ENCODE data around the gene CSMD2. TPM values are rescaled to one million over a fixed set of nuclear protein-coding genes. Genes with fewer than 3 reads are reported as not detected.
A peak's percentile ranks its signal among the peaks of the same experiment; 100 is the strongest.

The CSMD2 gene
- total and polyA plus RNA-seq, 7 experiments from 2014 or later, result 0.02 TPM; not detected in 6

DNA sequence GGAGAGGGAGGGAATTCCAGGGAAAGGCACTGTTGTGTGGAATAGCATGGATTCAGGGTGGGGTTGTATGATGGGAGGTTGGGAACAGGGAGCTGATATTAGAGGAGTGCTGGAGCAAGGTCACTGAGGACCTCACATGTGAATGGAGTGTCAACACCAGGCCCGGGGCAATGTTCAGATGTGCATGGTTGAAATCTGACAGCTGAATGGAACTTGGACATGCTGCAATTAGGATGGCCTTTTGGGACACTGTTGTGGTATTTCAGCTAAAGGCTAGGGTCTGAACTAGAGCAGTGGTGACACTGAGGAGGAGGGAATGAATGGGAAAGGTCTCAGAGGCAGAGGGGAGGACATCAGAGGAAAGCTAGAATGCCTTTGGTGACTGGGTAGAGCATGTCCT lies 667.6 kb downstream of the CSMD2 start:
- Histone ChIP-seq H3K27me3 (ENCODE audit: control insufficient read depth in 2 of 2, insufficient read depth in 2 of 2, low read length in 2 of 2) (no peaks in the 10 kb centered on the region), H3K4me3 (ENCODE audit: low read length) (no peak overlapping the region), H3K4me1 (ENCODE audit: control insufficient read depth in 2 of 2, insufficient read depth in 2 of 2, low read length in 2 of 2) (no peaks in the 10 kb centered on the region), H3K27ac (ENCODE audit: low read depth, low read length) (no peak overlapping the region), H3K9me3 (ENCODE audit: control insufficient read depth in 2 of 3, low read length in 3 of 3) (peaks cover 0 to 33% (median 13%) of the 10 kb centered on the region in 3 experiments), H3K36me3 (ENCODE audit: control insufficient read depth in 2 of 3, insufficient read depth in 3 of 3, low read length in 3 of 3) (peaks cover 0 to 14% (median 0%) of the 10 kb centered on the region in 3 experiments)
- no peak for DNase-seq
- Mint-ChIP-seq H3K4me1 (no peaks in the 10 kb centered on the region), H3K27ac (no peak overlapping the region), H3K27me3 (no peaks in the 10 kb centered on the region), H3K4me3 (no peak overlapping the region), H3K36me3 (peaks cover 27 to 55% (median 39%) of the 10 kb centered on the region in 5 donors), H3K9me3 (peaks cover 22 to 82% (median 39%) of the 10 kb centered on the region in 11 donors)
- no peak for ATAC-seq
- intact Hi-C loops (cut with micrococcal nuclease), result no loop called here
- CTCF ChIA-PET, result no interaction called here
- POLR2A ChIA-PET, result no interaction called here

GRCh38 chr1:33494929-33495328 lies 670.1 kb downstream of the CSMD2 start:
- H3K36me3 Mint-ChIP-seq, result peaks cover 39 to 79% (median 64%) of the 10 kb centered on the region in 5 donors
- Histone ChIP-seq H3K4me1 (ENCODE audit: control insufficient read depth in 2 of 2, insufficient read depth in 2 of 2, low read length in 2 of 2) (no peaks in the 10 kb centered on the region), H3K27ac (ENCODE audit: low read depth, low read length) (no peak overlapping the region), H3K27me3 (ENCODE audit: control insufficient read depth in 2 of 2, insufficient read depth in 2 of 2, low read length in 2 of 2) (no peaks in the 10 kb centered on the region), H3K9me3 (ENCODE audit: control insufficient read depth in 2 of 3, low read length in 3 of 3) (peaks cover 0 to 33% (median 13%) of the 10 kb centered on the region in 3 experiments), H3K4me3 (ENCODE audit: low read length) (no peak overlapping the region), H3K36me3 (ENCODE audit: control insufficient read depth in 2 of 3, insufficient read depth in 3 of 3, low read length in 3 of 3) (peaks cover 0 to 29% (median 0%) of the 10 kb centered on the region in 3 experiments)
- H3K27ac Mint-ChIP-seq, result no peak overlapping the region
- no peak for DNase-seq
- ChIA-PET POLR2A (no interaction called here), CTCF (interaction anchor here (0.6 kb wide), 1 partner anchor 197 kb away, joined by 5 read pairs; no protein-coding TSS in a partner anchor)
- no peak for ATAC-seq
- H3K9me3 Mint-ChIP-seq, result peaks cover 22 to 89% (median 41%) of the 10 kb centered on the region in 11 donors
- intact Hi-C loops (cut with micrococcal nuclease), result no loop called here
- no peak overlapping the region for H3K4me3 Mint-ChIP-seq
- no peaks in the 10 kb centered on the region for H3K27me3 Mint-ChIP-seq
- no peaks in the 10 kb centered on the region for H3K4me1 Mint-ChIP-seq

DNA sequence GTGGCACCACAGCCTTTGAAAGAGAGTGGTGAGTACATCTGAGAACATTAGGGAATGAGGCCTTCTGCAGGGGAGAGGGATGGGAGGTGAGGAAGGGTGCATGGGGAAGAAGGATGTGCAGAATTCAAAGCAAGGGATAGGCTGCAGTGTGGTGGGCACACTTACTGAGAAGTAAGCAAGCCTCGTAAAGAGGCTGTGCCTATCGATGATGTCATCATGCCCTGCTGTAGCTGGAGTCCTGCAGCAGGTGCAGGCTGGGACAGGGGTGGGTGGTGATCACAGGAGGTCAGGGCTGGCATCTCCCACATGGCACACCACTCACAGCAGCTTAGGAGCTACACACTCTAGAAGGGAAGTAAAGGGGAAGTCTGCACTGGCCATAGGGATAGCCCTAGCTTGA lies 676.4 kb downstream of the CSMD2 start:
- CTCF ChIA-PET, result no interaction called here
- peaks cover 38 to 84% (median 67%) of the 10 kb centered on the region in 5 donors for H3K36me3 Mint-ChIP-seq
- no peaks in the 10 kb centered on the region for H3K27me3 ChIP-seq (ENCODE audit: control insufficient read depth in 2 of 2, insufficient read depth in 2 of 2, low read length in 2 of 2)

GRCh38 chr1:33482412-33482811 lies 682.6 kb downstream of the CSMD2 start:
- Mint-ChIP-seq H3K27ac (no peak overlapping the region), H3K27me3 (no peaks in the 10 kb centered on the region), H3K36me3 (peaks cover 13 to 70% (median 36%) of the 10 kb centered on the region in 5 donors), H3K4me3 (no peak overlapping the region), H3K9me3 (peaks cover 0 to 21% (median 10%) of the 10 kb centered on the region in 11 donors), H3K4me1 (peaks cover 0 to 5% (median 0%) of the 10 kb centered on the region in 7 donors)
- Histone ChIP-seq H3K4me3 (ENCODE audit: low read length) (no peak overlapping the region), H3K9me3 (ENCODE audit: control insufficient read depth in 2 of 3, low read length in 3 of 3) (peaks cover 0 to 6% (median 0%) of the 10 kb centered on the region in 3 experiments), H3K36me3 (ENCODE audit: control insufficient read depth in 2 of 3, insufficient read depth in 3 of 3, low read length in 3 of 3) (peaks cover 0 to 7% (median 0%) of the 10 kb centered on the region in 3 experiments), H3K27me3 (ENCODE audit: control insufficient read depth in 2 of 2, insufficient read depth in 2 of 2, low read length in 2 of 2) (no peaks in the 10 kb centered on the region), H3K27ac (ENCODE audit: low read depth, low read length) (no peak overlapping the region), H3K4me1 (ENCODE audit: control insufficient read depth in 2 of 2, insufficient read depth in 2 of 2, low read length in 2 of 2) (no peaks in the 10 kb centered on the region)
- ATAC-seq, result no peak
- POLR2A ChIA-PET, result interaction anchor here (0.5 kb wide), 1 partner anchor 225 kb away, joined by 3 read pairs; no protein-coding TSS in a partner anchor
- CTCF ChIA-PET, result interaction anchor here (1.4 kb wide), 1 partner anchor 11 kb away, joined by 4 read pairs; the partner anchor contains the start of gene ZSCAN20
- DNase-seq, result no peak
- intact Hi-C loops (cut with micrococcal nuclease), result no loop called here

More for the DNA sequence above, 676.4 kb downstream of the CSMD2 start:
- Histone ChIP-seq H3K4me3 (ENCODE audit: low read length) (no peak overlapping the region), H3K27ac (ENCODE audit: low read depth, low read length) (no peak overlapping the region), H3K36me3 (ENCODE audit: control insufficient read depth in 2 of 3, insufficient read depth in 3 of 3, low read length in 3 of 3) (peaks cover 0 to 39% (median 0%) of the 10 kb centered on the region in 3 experiments), H3K4me1 (ENCODE audit: control insufficient read depth in 2 of 2, insufficient read depth in 2 of 2, low read length in 2 of 2) (no peaks in the 10 kb centered on the region), H3K9me3 (ENCODE audit: control insufficient read depth in 2 of 3, low read length in 3 of 3) (peaks cover 0 to 12% (median 0%) of the 10 kb centered on the region in 3 experiments)
- Mint-ChIP-seq H3K27me3 (no peaks in the 10 kb centered on the region), H3K4me1 (peaks cover 0 to 3% (median 0%) of the 10 kb centered on the region in 7 donors), H3K4me3 (no peak overlapping the region), H3K9me3 (peaks cover 5 to 49% (median 18%) of the 10 kb centered on the region in 11 donors), H3K27ac (no peak overlapping the region)
- intact Hi-C loops (cut with micrococcal nuclease), result no loop called here
- ATAC-seq (no peak), DNase-seq (no peak)
- POLR2A ChIA-PET, result no interaction called here

GRCh38 chr1:33477451-33477850 lies 687.6 kb downstream of the CSMD2 start:
- no peak overlapping the region for H3K27ac ChIP-seq (ENCODE audit: low read depth, low read length)
- no peak overlapping the region for H3K4me3 Mint-ChIP-seq
- CTCF ChIA-PET, result no interaction called here
- ATAC-seq (no peak), DNase-seq (no peak)
- peaks cover 0 to 4% (median 0%) of the 10 kb centered on the region in 3 experiments for H3K36me3 ChIP-seq (ENCODE audit: control insufficient read depth in 2 of 3, insufficient read depth in 3 of 3, low read length in 3 of 3)
- H3K27me3 Mint-ChIP-seq, result no peaks in the 10 kb centered on the region
- no peaks in the 10 kb centered on the region for H3K4me1 ChIP-seq (ENCODE audit: control insufficient read depth in 2 of 2, insufficient read depth in 2 of 2, low read length in 2 of 2)
- intact Hi-C loops (cut with micrococcal nuclease), result no loop called here
- no peaks in the 10 kb centered on the region for H3K27me3 ChIP-seq (ENCODE audit: control insufficient read depth in 2 of 2, insufficient read depth in 2 of 2, low read length in 2 of 2)
- H3K9me3 ChIP-seq (ENCODE audit: control insufficient read depth in 2 of 3, low read length in 3 of 3), result no peaks in the 10 kb centered on the region
- peaks cover 7 to 17% (median 11%) of the 10 kb centered on the region in 7 donors for H3K4me1 Mint-ChIP-seq
- H3K36me3 Mint-ChIP-seq, result peaks cover 0 to 29% (median 1%) of the 10 kb centered on the region in 5 donors
- H3K4me3 ChIP-seq (ENCODE audit: low read length), result no peak overlapping the region
- no peak overlapping the region for H3K27ac Mint-ChIP-seq
- POLR2A ChIA-PET, result no interaction called here
- H3K9me3 Mint-ChIP-seq, result no peaks in the 10 kb centered on the region

DNA sequence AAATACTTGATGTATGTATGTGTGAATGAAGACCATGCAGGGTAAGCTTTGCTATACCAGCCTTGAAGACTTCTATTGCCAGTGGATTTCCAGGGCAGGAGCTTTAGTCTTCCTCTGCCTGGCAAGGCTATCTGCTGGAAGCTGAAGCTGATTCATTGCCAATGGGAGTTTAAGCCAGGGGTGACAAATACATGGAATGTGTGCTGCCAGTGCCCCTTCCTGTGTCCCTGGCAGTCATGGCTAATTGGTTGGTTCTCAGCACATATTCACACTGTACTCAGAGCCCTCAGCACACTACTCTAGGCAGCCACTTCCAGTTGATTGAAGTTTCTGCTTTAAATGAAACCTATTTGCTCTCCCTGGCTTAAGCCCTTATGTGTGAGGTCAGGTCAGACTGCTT lies 691.1 kb downstream of the CSMD2 start:
- DNase-seq, result no peak
- Histone ChIP-seq H3K27ac (ENCODE audit: low read depth, low read length) (no peak overlapping the region), H3K4me3 (ENCODE audit: low read length) (no peak overlapping the region), H3K9me3 (ENCODE audit: control insufficient read depth in 2 of 3, low read length in 3 of 3) (no peaks in the 10 kb centered on the region), H3K27me3 (ENCODE audit: control insufficient read depth in 2 of 2, insufficient read depth in 2 of 2, low read length in 2 of 2) (no peaks in the 10 kb centered on the region), H3K4me1 (ENCODE audit: control insufficient read depth in 2 of 2, insufficient read depth in 2 of 2, low read length in 2 of 2) (peaks cover 11 to 14% of the 10 kb centered on the region in 2 donors), H3K36me3 (ENCODE audit: control insufficient read depth in 2 of 3, insufficient read depth in 3 of 3, low read length in 3 of 3) (no peaks in the 10 kb centered on the region)
- ChIA-PET CTCF (no interaction called here), POLR2A (no interaction called here)
- H3K9me3 Mint-ChIP-seq, result no peaks in the 10 kb centered on the region
- peak overlapping the region in 7 of 10 donors; percentile 35 to 94 (median 91) for H3K4me3 Mint-ChIP-seq
- peak overlapping the region in 6 of 9 donors; percentile 37 to 83 (median 54) for H3K27ac Mint-ChIP-seq
- H3K36me3 Mint-ChIP-seq, result peaks cover 0 to 8% (median 1%) of the 10 kb centered on the region in 5 donors
- ATAC-seq, result no peak
- H3K4me1 Mint-ChIP-seq, result peaks cover 24 to 39% (median 30%) of the 10 kb centered on the region in 7 donors
- intact Hi-C loops (cut with micrococcal nuclease), result loop anchor here (5.0 kb wide), 4 partner anchors 107 to 347 kb away; no protein-coding TSS in a partner anchor
- H3K27me3 Mint-ChIP-seq, result no peaks in the 10 kb centered on the region
